ENCODE data around the gene COL7A1. TPM values are rescaled to one million over a fixed set of nuclear protein-coding genes. Genes with fewer than 3 reads are reported as not detected.

Gene COL7A1
- total and polyA plus RNA-seq, 2 of the 13 experiments (the other 11 are each of a cell fraction or from before 2014, with no cell fraction given) = 2.7 to 11.7 TPM

DNA sequence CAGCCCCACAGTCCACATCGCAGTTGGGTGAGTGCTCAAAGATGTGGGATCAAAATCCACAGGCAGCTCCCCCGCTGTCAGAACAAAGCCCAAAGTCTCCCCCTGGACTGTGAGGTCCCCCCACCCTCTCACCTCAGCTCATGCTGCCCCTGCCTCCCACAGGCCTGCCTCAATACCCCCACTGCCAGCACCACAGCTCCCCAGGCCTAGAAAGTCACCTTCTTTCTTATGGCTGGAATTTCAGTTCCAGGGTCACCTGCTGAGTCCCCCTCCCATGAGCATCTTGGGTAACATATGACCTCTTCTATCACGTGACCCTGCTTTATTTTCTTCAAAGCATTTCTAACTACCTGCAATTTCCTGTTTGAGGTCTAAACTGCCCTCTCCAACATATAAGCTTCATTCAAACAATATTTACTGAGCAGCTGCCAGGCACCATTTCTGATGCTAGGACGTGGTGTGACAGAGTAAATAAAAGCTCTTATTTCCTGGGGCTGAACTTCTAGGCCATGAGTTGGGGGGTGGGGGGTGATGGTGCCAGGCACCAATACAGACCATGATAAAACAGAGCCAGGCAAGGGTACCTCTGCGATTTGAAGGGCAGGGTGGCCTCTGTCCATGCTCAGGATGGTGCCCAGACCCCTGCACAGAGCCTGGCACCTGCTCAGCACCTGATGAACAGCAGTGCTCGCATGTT is 28.9 kb upstream of the COL7A1 start (continued):
- TF ChIP-seq, protein P1, sequence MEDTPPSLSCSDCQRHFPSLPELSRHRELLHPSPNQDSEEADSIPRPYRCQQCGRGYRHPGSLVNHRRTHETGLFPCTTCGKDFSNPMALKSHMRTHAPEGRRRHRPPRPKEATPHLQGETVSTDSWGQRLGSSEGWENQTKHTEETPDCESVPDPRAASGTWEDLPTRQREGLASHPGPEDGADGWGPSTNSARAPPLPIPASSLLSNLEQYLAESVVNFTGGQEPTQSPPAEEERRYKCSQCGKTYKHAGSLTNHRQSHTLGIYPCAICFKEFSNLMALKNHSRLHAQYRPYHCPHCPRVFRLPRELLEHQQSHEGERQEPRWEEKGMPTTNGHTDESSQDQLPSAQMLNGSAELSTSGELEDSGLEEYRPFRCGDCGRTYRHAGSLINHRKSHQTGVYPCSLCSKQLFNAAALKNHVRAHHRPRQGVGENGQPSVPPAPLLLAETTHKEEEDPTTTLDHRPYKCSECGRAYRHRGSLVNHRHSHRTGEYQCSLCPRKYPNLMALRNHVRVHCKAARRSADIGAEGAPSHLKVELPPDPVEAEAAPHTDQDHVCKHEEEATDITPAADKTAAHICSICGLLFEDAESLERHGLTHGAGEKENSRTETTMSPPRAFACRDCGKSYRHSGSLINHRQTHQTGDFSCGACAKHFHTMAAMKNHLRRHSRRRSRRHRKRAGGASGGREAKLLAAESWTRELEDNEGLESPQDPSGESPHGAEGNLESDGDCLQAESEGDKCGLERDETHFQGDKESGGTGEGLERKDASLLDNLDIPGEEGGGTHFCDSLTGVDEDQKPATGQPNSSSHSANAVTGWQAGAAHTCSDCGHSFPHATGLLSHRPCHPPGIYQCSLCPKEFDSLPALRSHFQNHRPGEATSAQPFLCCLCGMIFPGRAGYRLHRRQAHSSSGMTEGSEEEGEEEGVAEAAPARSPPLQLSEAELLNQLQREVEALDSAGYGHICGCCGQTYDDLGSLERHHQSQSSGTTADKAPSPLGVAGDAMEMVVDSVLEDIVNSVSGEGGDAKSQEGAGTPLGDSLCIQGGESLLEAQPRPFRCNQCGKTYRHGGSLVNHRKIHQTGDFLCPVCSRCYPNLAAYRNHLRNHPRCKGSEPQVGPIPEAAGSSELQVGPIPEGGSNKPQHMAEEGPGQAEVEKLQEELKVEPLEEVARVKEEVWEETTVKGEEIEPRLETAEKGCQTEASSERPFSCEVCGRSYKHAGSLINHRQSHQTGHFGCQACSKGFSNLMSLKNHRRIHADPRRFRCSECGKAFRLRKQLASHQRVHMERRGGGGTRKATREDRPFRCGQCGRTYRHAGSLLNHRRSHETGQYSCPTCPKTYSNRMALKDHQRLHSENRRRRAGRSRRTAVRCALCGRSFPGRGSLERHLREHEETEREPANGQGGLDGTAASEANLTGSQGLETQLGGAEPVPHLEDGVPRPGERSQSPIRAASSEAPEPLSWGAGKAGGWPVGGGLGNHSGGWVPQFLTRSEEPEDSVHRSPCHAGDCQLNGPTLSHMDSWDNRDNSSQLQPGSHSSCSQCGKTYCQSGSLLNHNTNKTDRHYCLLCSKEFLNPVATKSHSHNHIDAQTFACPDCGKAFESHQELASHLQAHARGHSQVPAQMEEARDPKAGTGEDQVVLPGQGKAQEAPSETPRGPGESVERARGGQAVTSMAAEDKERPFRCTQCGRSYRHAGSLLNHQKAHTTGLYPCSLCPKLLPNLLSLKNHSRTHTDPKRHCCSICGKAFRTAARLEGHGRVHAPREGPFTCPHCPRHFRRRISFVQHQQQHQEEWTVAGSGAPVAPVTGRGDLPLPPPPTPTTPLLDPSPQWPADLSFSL (CRISPR knock-in tag; IDR thresholded peaks at IDR 0.05) = no peak
- no peak for TF ChIP-seq SOX6 (IDR thresholded peaks at IDR 0.05)
- peak; percentile 86 for TF ChIP-seq SOX6 (CRISPR knock-in tag; IDR thresholded peaks at IDR 0.05)
- TF ChIP-seq ZNF335 (CRISPR knock-in tag; IDR thresholded peaks at IDR 0.05) = no peak
- 0 out of 2 replicates have a peak, but pooled peaks have one; percentile 3 for TF ChIP-seq STAG1 (CRISPR knock-in tag; IDR thresholded peaks at IDR 0.05)
- no peak for TF ChIP-seq ZNF644 (CRISPR knock-in tag; IDR thresholded peaks at IDR 0.05; ENCODE audit: low read depth)
- no peak; the same call in none of the 2 replicates for TF ChIP-seq FOXC1 (CRISPR knock-in tag; IDR thresholded peaks at IDR 0.05; ENCODE audit: borderline replicate concordance)
- no peak for TF ChIP-seq ZNF124 (CRISPR knock-in tag; IDR thresholded peaks at IDR 0.05)
- TF ChIP-seq, protein P2, sequence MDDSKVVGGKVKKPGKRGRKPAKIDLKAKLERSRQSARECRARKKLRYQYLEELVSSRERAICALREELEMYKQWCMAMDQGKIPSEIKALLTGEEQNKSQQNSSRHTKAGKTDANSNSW (CRISPR knock-in tag; IDR thresholded peaks at IDR 0.05; ENCODE audit: borderline replicate concordance) = no peak
- TF ChIP-seq, protein P3, sequence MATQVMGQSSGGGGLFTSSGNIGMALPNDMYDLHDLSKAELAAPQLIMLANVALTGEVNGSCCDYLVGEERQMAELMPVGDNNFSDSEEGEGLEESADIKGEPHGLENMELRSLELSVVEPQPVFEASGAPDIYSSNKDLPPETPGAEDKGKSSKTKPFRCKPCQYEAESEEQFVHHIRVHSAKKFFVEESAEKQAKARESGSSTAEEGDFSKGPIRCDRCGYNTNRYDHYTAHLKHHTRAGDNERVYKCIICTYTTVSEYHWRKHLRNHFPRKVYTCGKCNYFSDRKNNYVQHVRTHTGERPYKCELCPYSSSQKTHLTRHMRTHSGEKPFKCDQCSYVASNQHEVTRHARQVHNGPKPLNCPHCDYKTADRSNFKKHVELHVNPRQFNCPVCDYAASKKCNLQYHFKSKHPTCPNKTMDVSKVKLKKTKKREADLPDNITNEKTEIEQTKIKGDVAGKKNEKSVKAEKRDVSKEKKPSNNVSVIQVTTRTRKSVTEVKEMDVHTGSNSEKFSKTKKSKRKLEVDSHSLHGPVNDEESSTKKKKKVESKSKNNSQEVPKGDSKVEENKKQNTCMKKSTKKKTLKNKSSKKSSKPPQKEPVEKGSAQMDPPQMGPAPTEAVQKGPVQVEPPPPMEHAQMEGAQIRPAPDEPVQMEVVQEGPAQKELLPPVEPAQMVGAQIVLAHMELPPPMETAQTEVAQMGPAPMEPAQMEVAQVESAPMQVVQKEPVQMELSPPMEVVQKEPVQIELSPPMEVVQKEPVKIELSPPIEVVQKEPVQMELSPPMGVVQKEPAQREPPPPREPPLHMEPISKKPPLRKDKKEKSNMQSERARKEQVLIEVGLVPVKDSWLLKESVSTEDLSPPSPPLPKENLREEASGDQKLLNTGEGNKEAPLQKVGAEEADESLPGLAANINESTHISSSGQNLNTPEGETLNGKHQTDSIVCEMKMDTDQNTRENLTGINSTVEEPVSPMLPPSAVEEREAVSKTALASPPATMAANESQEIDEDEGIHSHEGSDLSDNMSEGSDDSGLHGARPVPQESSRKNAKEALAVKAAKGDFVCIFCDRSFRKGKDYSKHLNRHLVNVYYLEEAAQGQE (IDR thresholded peaks at IDR 0.05; ENCODE audit: borderline replicate concordance in 1 of 2, low read depth in 1 of 2, low read length in 2 of 2) = peak in 1 of 2 experiments; percentile 37; a peak in 1 of 4 replicates
- TF ChIP-seq ZNF263 (CRISPR knock-in tag; IDR thresholded peaks at IDR 0.05) = no peak
- TF ChIP-seq, protein P4, sequence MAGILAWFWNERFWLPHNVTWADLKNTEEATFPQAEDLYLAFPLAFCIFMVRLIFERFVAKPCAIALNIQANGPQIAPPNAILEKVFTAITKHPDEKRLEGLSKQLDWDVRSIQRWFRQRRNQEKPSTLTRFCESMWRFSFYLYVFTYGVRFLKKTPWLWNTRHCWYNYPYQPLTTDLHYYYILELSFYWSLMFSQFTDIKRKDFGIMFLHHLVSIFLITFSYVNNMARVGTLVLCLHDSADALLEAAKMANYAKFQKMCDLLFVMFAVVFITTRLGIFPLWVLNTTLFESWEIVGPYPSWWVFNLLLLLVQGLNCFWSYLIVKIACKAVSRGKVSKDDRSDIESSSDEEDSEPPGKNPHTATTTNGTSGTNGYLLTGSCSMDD (CRISPR knock-in tag; IDR thresholded peaks at IDR 0.05) = no peak
- TF ChIP-seq ZNF264 (CRISPR knock-in tag; IDR thresholded peaks at IDR 0.05) = 0 out of 2 replicates have a peak, but pooled peaks have one; percentile 5
- no peak for TF ChIP-seq ZNF253 (CRISPR knock-in tag; IDR thresholded peaks at IDR 0.05; ENCODE audit: borderline replicate concordance)
- no peak for TF ChIP-seq TSC22D2 (CRISPR knock-in tag; IDR thresholded peaks at IDR 0.05; ENCODE audit: borderline replicate concordance)
- TF ChIP-seq, protein P5, sequence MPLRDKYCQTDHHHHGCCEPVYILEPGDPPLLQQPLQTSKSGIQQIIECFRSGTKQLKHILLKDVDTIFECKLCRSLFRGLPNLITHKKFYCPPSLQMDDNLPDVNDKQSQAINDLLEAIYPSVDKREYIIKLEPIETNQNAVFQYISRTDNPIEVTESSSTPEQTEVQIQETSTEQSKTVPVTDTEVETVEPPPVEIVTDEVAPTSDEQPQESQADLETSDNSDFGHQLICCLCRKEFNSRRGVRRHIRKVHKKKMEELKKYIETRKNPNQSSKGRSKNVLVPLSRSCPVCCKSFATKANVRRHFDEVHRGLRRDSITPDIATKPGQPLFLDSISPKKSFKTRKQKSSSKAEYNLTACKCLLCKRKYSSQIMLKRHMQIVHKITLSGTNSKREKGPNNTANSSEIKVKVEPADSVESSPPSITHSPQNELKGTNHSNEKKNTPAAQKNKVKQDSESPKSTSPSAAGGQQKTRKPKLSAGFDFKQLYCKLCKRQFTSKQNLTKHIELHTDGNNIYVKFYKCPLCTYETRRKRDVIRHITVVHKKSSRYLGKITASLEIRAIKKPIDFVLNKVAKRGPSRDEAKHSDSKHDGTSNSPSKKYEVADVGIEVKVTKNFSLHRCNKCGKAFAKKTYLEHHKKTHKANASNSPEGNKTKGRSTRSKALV (CRISPR knock-in tag; IDR thresholded peaks at IDR 0.05) = no peak

All from HepG2 (cell line).